ENCODE data around the gene TUBB6. TPM values are rescaled to one million over a fixed set of nuclear protein-coding genes. Genes with fewer than 3 reads are reported as not detected.

Gene TUBB6
- total and polyA plus RNA-seq, 2 experiments from 2014 or later = 212 to 240 TPM

GRCh38 chr18:12293831-12294230, 14.2 kb upstream of the TUBB6 start:
- no peaks in the 10 kb centered on the region for H3K27me3 ChIP-seq
- no peaks in the 10 kb centered on the region for H3K36me3 ChIP-seq
- H3K4me3 ChIP-seq = no peak overlapping the region
- no peak for TF ChIP-seq CTCF (IDR thresholded peaks at IDR 0.05; ENCODE audit: low read depth, low read length)
- H3K27ac ChIP-seq = no peak overlapping the region
- H3K9me3 ChIP-seq (ENCODE audit: low read depth) = no peaks in the 10 kb centered on the region
- H3K4me1 ChIP-seq (ENCODE audit: low read depth) = peaks cover 4% of the 10 kb centered on the region
- DNase-seq (ENCODE audit: low read depth in 1 of 2, low spot score in 1 of 2) = no peak

- H3K27ac ChIP-seq = no peak overlapping the region
- DNase-seq (ENCODE audit: low read depth in 1 of 2, low spot score in 1 of 2) = no peak
- no peaks in the 10 kb centered on the region for H3K4me1 ChIP-seq (ENCODE audit: low read depth)
- TF ChIP-seq CTCF (IDR thresholded peaks at IDR 0.05; ENCODE audit: low read depth, low read length) = no peak
- H3K4me3 ChIP-seq = no peak overlapping the region
- H3K36me3 ChIP-seq = no peaks in the 10 kb centered on the region
- no peaks in the 10 kb centered on the region for H3K27me3 ChIP-seq
- H3K9me3 ChIP-seq (ENCODE audit: low read depth) = no peaks in the 10 kb centered on the region
Observed at GRCh38 chr18:12295389-12296086, 12.5 kb upstream of the TUBB6 start.

- no peak overlapping the region for H3K4me3 ChIP-seq
- H3K4me1 ChIP-seq (ENCODE audit: low read depth) = peaks cover 3% of the 10 kb centered on the region
- H3K9me3 ChIP-seq (ENCODE audit: low read depth) = no peaks in the 10 kb centered on the region
- H3K27ac ChIP-seq = no peak overlapping the region
- DNase-seq (ENCODE audit: low read depth in 1 of 2, low spot score in 1 of 2) = no peak
- H3K36me3 ChIP-seq = no peaks in the 10 kb centered on the region
- H3K27me3 ChIP-seq = no peaks in the 10 kb centered on the region
- TF ChIP-seq CTCF (IDR thresholded peaks at IDR 0.05; ENCODE audit: low read depth, low read length) = no peak
Observed at GRCh38 chr18:12296087-12296403, 12.0 kb upstream of the TUBB6 start.

GRCh38 chr18:12296457-12296856, 11.6 kb upstream of the TUBB6 start:
- Histone ChIP-seq H3K4me3 (no peak overlapping the region), H3K27me3 (no peaks in the 10 kb centered on the region), H3K27ac (no peak overlapping the region), H3K36me3 (no peaks in the 10 kb centered on the region), H3K4me1 (ENCODE audit: low read depth) (peaks cover 7% of the 10 kb centered on the region), H3K9me3 (ENCODE audit: low read depth) (no peaks in the 10 kb centered on the region)
- DNase-seq (ENCODE audit: low read depth in 1 of 2, low spot score in 1 of 2) = no peak
- no peak for TF ChIP-seq CTCF (IDR thresholded peaks at IDR 0.05; ENCODE audit: low read depth, low read length)

GRCh38 chr18:12299862-12300261, 8.2 kb upstream of the TUBB6 start:
- H3K27me3 ChIP-seq = no peaks in the 10 kb centered on the region
- TF ChIP-seq CTCF (IDR thresholded peaks at IDR 0.05; ENCODE audit: low read depth, low read length) = no peak
- peaks cover 21% of the 10 kb centered on the region for H3K4me1 ChIP-seq (ENCODE audit: low read depth)
- H3K36me3 ChIP-seq = no peaks in the 10 kb centered on the region
- H3K4me3 ChIP-seq = no peak overlapping the region
- H3K9me3 ChIP-seq (ENCODE audit: low read depth) = no peaks in the 10 kb centered on the region
- no peak for DNase-seq (ENCODE audit: low read depth in 1 of 2, low spot score in 1 of 2)
- H3K27ac ChIP-seq = no peak overlapping the region
